Effector memory CD8-positive, alpha-beta T cell (primary cell): ENCODE data around the gene EIF3F.
A peak's percentile ranks its signal among the peaks of the same experiment; 100 is the strongest.
"Not testable (repeated sequence)": the region's sequence is repeated elsewhere in the genome, so short reads cannot be mapped to it uniquely, and the experiment has no call there.

Experiments used
- ATAC-seq: fragments of 150-1000 bp; cut with Tn5 transposase; replicated peaks from 2 replicates; pipeline ENCODE4 v1.10.0; 2021; ENCODE audit warnings: mild to moderate bottlenecking, moderate library complexity
- DNase-seq, 3 experiments: peaks; one replicate each; pipeline ENCODE4 v3.0.0; 2021
- H3K27ac Mint-ChIP-seq, 2 donors: one replicate each; pipeline ENCODE4 v1.8.0; 2022; ENCODE audit warnings: mild to moderate bottlenecking in 2 of 2, mixed read lengths in 2 of 2, moderate library complexity in 2 of 2
- H3K27me3 Mint-ChIP-seq, 2 donors: one replicate each; pipeline ENCODE4 v1.8.0; 2022; ENCODE audit warnings: mixed read lengths in 2 of 2
- H3K36me3 Mint-ChIP-seq: one replicate; pipeline ENCODE4 v1.8.0; 2022; ENCODE audit warnings: mild to moderate bottlenecking, moderate library complexity, mixed read lengths; ENCODE audit not compliant: insufficient read depth
- H3K4me1 Mint-ChIP-seq, 2 donors: one replicate each; pipeline ENCODE4 v1.8.0; 2022; ENCODE audit warnings: low read depth in 2 of 2, mixed read lengths in 2 of 2
- H3K4me3 Mint-ChIP-seq, 2 donors: one replicate each; pipeline ENCODE4 v1.8.0; 2022; ENCODE audit warnings: mild to moderate bottlenecking in 2 of 2, mixed read lengths in 2 of 2, moderate library complexity in 2 of 2
- H3K9me3 Mint-ChIP-seq, 2 donors: one replicate each; pipeline ENCODE4 v1.8.0; 2022; ENCODE audit warnings: mixed read lengths in 2 of 2

EIF3F gene

DNA sequence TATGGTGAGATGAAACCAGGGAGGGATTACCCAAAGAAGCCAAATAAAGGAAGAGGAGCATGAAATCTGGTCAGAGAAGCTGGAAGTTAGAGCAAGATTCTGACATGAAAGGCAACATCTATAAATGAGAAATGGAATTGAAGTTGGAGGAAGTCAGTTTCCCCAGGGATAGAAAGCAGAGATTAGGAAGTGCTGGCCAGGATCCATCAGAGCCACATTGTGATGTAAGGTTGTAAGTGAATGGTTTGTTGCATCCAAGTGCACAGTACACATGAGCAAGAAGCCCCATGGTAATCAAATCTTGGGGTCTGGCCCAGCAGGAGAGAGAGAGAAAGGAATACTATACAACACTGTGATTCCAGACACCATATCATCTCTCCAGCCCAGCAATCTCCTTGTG is 15.3 kb upstream of the EIF3F start:
- no peaks in the 10 kb centered on the region for H3K4me1 Mint-ChIP-seq
- ATAC-seq (no peak), DNase-seq (no peak)
- H3K27me3 Mint-ChIP-seq: peaks cover 20 to 28% of the 10 kb centered on the region in 2 donors
- H3K9me3 Mint-ChIP-seq: no peaks in the 10 kb centered on the region
- H3K27ac Mint-ChIP-seq: no peak overlapping the region
- no peak overlapping the region for H3K4me3 Mint-ChIP-seq
- no peaks in the 10 kb centered on the region for H3K36me3 Mint-ChIP-seq

DNA sequence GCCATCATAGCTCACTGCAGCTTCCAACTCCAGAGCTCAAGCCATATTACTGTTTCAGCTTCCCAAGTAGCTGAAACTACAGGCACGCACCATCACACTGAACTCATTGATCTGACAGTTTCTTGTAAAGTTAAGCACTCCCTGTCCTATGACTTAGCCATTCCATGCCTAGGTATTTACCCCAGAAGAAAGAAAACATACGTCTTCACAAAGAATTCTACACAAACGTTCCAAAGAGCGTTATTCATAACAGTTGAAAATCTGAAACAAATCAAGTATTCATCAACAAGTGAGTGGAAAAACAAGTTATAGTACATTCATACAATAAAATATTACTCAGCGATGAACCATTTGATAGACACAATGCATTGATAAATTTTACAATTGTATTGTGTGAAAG is 14.1 kb upstream of the EIF3F start:
- ATAC-seq: no peak
- no peaks in the 10 kb centered on the region for H3K9me3 Mint-ChIP-seq
- peaks cover 12 to 17% of the 10 kb centered on the region in 2 donors for H3K27me3 Mint-ChIP-seq
- no peak overlapping the region for H3K27ac Mint-ChIP-seq
- DNase-seq: no peak
- H3K4me1 Mint-ChIP-seq: no peaks in the 10 kb centered on the region
- H3K36me3 Mint-ChIP-seq: no peaks in the 10 kb centered on the region
- H3K4me3 Mint-ChIP-seq: no peak overlapping the region

DNA sequence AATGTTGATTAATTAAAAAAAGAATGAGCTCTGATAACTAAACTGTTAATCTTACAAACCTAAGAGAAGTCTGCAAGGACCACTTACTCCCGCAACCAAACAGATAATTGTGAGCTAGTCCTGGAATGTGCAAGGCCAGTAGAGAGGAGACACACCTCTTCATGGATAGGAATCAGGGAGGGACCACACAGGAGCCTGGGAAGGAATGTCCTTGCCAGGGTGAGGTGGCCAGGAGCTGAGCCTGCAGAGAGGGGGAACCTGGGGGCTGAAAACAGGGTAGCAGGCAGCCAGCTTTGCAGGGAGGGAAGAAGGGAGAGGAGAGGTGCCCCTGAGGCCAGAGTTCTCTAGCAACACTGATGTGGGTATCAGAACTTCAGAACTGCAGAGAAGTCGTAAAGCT is 12.5 kb upstream of the EIF3F start:
- DNase-seq (no peak), ATAC-seq (no peak)
- Mint-ChIP-seq H3K4me1 (no peaks in the 10 kb centered on the region), H3K27ac (no peak overlapping the region), H3K9me3 (no peaks in the 10 kb centered on the region), H3K27me3 (peaks cover 4 to 12% of the 10 kb centered on the region in 2 donors), H3K36me3 (no peaks in the 10 kb centered on the region), H3K4me3 (no peak overlapping the region)

DNA sequence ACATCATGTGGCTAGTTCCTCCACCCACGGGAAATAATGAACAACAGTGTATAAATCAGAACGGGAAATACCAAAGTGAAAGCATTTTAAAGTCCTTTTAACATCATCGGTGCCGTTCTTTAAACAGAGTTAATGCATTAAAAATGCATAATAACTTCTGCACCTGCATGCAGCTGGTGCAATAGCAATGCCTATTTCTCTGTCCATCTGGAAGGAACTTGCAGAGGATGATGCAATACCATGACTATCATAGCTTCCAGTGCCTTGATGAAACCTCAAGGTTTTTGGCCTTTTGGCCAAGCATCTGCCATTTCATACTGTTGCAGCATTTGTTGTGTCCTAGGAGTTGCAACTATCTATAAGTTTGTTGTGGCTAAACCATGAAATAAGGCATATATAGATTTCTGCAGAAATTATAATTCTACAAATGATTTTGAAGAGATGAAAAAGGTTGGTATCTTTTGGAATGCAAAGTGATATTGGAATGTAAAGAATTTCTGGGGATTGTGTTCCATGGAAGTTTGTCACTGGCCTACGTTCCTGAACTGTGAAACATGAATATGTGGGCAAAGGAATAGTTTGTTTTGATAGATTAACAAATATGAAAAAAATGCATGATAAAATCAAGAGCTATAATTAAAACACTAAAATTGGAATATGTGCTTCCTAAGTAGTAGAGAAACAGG is 9.8 kb upstream of the EIF3F start:
- Mint-ChIP-seq H3K36me3 (no peaks in the 10 kb centered on the region), H3K4me1 (no peaks in the 10 kb centered on the region), H3K9me3 (no peaks in the 10 kb centered on the region), H3K27me3 (peaks cover 0 to 7% of the 10 kb centered on the region in 2 donors), H3K4me3 (no peak overlapping the region), H3K27ac (no peak overlapping the region)
- ATAC-seq (no peak), DNase-seq (no peak)

DNA sequence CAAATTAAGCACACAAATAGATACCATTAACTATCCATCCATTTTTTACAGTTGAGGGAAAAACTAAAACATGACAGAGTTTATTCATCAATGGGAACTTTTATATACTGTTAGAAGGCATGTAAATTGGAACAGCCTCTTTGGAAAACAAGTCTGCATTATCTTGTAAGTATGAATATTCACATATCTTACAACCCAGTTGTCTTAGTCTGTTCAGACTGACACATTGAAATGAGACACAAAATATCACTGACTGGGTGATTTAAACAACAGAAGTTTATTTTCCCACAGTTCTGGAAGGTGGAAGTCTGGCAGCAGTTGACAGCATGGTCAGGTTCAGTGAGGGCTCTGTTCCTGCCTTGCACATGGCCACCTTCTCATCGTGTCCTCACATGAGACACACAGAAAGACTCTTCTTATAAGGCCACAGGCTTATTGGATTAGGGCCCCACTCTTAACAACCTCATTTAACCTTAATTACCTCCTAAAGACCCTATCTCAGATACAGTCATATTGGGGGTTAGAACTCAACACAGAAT is 5.4 kb upstream of the EIF3F start:
- H3K36me3 Mint-ChIP-seq: peaks cover under 1% of the 10 kb centered on the region
- H3K27me3 Mint-ChIP-seq: no peaks in the 10 kb centered on the region
- ATAC-seq (no peak), DNase-seq (no peak)
- peaks cover 8 to 11% of the 10 kb centered on the region in 2 donors for H3K4me1 Mint-ChIP-seq
- no peak overlapping the region for H3K27ac Mint-ChIP-seq
- no peak overlapping the region for H3K4me3 Mint-ChIP-seq
- H3K9me3 Mint-ChIP-seq: no peaks in the 10 kb centered on the region

DNA sequence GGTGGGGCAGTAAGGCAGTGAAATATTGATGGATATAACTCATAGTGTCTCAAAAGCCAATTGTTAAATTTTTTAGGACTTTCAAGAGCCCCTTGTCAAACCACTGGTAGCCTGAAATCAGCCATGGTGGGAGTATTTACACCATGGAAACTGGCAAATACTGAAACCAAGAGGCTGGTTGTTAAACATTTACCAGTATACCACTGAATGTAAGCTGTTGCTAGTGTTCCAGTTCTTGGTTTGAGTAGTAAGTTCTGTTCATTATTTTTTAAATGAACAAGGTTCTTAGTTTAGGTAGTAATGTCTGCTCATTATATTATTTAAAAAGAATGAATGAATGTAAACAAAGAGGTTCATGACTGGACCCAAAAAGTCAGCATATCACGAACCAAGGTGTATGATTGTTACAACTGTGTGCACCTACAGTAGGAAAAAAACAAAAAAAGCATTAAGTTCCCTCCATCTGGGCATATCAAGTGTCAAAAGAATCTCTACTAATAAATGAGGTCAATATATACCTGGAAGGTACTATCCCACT is 4.5 kb upstream of the EIF3F start:
- H3K9me3 Mint-ChIP-seq: no peaks in the 10 kb centered on the region
- H3K27ac Mint-ChIP-seq: peak overlapping the region in 1 of 2 donors; percentile 85
- H3K27me3 Mint-ChIP-seq: no peaks in the 10 kb centered on the region
- H3K36me3 Mint-ChIP-seq: peaks cover 9% of the 10 kb centered on the region
- H3K4me3 Mint-ChIP-seq: no peak overlapping the region
- H3K4me1 Mint-ChIP-seq: peaks cover 12 to 17% of the 10 kb centered on the region in 2 donors
- ATAC-seq (no peak), DNase-seq (no peak)

DNA sequence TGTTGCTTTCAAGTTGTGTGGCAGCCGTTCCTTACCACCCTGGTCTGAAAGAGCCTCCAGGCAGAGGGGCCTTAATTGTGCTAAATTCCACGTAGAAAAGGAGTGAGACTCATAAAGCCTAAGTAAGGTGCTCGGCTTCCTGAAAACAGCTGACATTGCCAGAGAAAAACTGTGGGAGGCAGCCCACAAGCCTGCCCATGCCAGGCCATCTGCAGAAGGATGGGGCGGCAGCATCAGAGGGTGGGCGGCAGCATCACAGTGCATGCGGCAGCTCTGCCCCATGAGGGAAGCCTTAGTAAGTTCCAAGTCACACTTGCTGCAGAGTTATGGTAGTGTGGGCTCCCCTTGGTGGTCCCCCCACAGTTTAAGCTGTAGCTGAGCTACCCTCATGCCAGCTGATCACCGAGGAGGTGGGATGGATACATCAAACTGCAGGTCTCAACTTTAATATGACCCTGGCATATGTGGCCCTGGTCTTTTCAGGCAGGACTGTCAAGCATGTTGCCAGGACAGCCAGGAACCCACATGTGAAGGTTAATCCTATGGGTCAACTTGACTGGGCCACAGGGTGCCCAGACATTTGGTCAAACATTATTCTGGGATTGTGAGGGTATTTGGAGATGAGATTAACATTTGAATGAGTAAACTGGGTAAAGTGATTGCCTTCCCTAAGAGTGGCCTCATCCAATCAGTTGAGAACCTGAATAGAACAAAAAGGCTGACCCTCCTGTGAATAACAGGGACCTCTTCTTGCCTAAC is 3.1 kb upstream of the EIF3F start:
- H3K4me3 Mint-ChIP-seq: no peak overlapping the region
- H3K9me3 Mint-ChIP-seq: no peaks in the 10 kb centered on the region
- H3K27ac Mint-ChIP-seq: no peak overlapping the region
- ATAC-seq (no peak), DNase-seq (no peak)
- no peaks in the 10 kb centered on the region for H3K27me3 Mint-ChIP-seq
- peaks cover 16% of the 10 kb centered on the region for H3K36me3 Mint-ChIP-seq
- peaks cover 20 to 24% of the 10 kb centered on the region in 2 donors for H3K4me1 Mint-ChIP-seq

DNA sequence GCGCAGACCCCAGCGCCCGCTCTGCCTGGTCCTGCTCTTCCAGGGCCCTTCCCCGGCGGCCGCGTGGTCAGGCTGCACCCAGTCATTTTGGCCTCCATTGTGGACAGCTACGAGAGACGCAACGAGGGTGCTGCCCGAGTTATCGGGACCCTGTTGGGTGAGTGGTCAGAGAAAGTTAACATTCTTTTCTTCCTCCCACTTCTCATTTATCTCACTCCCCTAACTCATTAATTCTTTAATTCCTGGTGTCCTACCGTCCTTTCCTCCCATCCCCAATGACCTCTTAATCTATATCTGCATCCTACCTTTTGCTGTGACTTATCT is 385 bp downstream of the EIF3F start:
- H3K9me3 Mint-ChIP-seq, H3K27me3 Mint-ChIP-seq, DNase-seq: not testable (repeated sequence)
- Mint-ChIP-seq H3K4me3 (peak overlapping the region; percentile 91), H3K4me1 (peaks cover 41 to 45% of the 10 kb centered on the region in 2 donors), H3K36me3 (peaks cover 22% of the 10 kb centered on the region), H3K27ac (peak overlapping the region; percentile 97 to 99)
- peak; percentile 14 for ATAC-seq

DNA sequence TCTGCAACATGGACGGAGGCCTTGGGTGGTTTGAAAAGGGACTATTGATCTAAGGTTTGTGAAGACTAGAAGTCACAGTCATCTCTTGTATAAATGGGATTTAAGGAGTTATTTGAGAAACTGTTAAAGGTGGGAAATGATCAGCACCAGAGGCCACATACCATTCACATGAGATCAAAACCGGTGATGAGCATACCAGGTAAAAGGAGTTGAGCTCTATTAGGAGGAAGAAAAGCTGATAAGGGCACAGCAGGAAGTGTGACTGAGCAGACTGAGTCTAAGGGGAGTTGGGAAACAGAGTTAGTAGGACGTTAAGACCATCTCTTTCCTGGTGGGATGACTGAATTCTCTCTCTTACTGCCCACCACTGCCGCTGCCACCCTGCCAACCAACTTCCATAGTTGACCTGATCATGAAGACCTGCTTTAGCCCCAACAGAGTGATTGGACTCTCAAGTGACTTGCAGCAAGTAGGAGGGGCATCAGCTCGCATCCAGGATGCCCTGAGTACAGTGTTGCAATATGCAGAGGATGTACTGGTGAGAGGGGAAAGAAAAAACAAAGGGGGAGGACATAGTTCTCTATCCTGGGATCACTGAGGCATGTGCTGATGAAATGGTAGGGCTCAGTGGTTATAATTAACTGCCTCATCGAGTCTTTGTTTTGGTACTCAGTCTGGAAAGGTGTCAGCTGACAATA is 7.6 kb downstream of the EIF3F start:
- H3K4me1 Mint-ChIP-seq: peaks cover 20 to 22% of the 10 kb centered on the region in 2 donors
- H3K9me3 Mint-ChIP-seq: no peaks in the 10 kb centered on the region
- H3K27ac Mint-ChIP-seq: peak overlapping the region in 1 of 2 donors; percentile 49
- H3K27me3 Mint-ChIP-seq: no peaks in the 10 kb centered on the region
- peaks cover 62% of the 10 kb centered on the region for H3K36me3 Mint-ChIP-seq
- no peak for DNase-seq
- H3K4me3 Mint-ChIP-seq: no peak overlapping the region
- ATAC-seq: no peak

DNA sequence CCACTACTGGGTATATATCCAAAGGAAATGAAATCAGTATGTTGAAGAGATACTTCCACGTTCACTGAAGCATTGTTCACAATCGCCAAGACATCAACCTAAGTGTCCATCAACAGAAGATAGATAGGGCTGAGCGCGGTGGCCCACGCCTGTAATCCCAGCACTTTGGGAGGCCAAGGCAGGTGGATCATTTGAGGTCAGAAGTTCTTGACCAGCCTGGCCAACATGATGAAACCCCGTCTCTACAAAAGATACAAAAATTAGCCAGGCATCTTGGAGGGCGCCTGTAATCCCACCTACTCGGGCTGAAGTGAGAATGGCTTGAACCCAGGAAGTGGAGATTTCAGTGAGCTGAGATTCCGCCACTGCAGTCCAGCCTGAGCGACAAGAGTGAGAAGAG is 12.7 kb downstream of the EIF3F start:
- Mint-ChIP-seq H3K36me3 (peaks cover 50% of the 10 kb centered on the region), H3K4me3 (no peak overlapping the region), H3K9me3 (no peaks in the 10 kb centered on the region), H3K27me3 (no peaks in the 10 kb centered on the region), H3K4me1 (no peaks in the 10 kb centered on the region), H3K27ac (no peak overlapping the region)
- ATAC-seq: no peak
- DNase-seq: no peak

DNA sequence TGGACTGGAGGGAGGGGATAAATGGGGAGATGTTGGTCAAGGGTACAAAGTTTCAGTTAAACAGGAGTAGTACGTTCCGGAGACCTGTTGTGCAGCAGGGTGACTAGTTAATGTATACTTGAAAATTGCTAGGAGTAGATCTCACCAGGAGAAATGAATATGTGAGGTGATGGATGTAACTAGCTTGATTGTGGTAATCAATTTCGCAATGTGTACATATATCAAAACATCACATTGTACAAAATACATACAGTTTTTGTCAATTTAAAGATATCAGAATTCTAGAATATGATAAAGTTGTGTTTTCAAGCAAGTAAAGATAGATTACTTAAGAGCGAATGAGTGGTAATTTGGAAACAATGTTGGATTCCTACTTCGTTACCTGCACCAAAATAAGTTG is 13.3 kb downstream of the EIF3F start:
- no peaks in the 10 kb centered on the region for H3K4me1 Mint-ChIP-seq
- no peak overlapping the region for H3K4me3 Mint-ChIP-seq
- no peaks in the 10 kb centered on the region for H3K9me3 Mint-ChIP-seq
- H3K36me3 Mint-ChIP-seq: peaks cover 44% of the 10 kb centered on the region
- no peak overlapping the region for H3K27ac Mint-ChIP-seq
- ATAC-seq (no peak), DNase-seq (no peak)
- H3K27me3 Mint-ChIP-seq: no peaks in the 10 kb centered on the region

DNA sequence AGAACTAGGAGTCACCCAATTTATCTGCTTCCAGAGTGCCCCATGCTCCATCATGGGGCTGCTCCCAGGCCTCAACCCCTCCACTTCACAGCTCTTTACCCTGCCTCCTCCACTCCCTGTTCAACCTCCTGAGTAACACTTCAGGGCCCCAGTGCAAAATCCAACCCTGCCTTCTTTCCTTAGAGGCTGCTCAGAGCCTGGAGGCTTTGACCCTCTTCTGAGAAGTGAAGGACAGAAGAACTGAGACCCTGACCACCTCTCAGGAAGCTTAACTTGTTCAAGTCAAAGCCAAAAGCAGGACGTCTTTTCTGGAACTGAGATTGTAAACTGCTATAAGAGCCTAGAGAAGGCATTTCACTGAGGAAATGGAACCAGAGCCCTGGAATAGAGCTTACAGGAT is 15.5 kb downstream of the EIF3F start:
- DNase-seq: no peak
- no peaks in the 10 kb centered on the region for H3K27me3 Mint-ChIP-seq
- no peak overlapping the region for H3K4me3 Mint-ChIP-seq
- H3K36me3 Mint-ChIP-seq: peaks cover 22% of the 10 kb centered on the region
- H3K9me3 Mint-ChIP-seq: no peaks in the 10 kb centered on the region
- no peaks in the 10 kb centered on the region for H3K4me1 Mint-ChIP-seq
- peak overlapping the region in 1 of 2 donors; percentile 14 for H3K27ac Mint-ChIP-seq
- ATAC-seq: no peak

DNA sequence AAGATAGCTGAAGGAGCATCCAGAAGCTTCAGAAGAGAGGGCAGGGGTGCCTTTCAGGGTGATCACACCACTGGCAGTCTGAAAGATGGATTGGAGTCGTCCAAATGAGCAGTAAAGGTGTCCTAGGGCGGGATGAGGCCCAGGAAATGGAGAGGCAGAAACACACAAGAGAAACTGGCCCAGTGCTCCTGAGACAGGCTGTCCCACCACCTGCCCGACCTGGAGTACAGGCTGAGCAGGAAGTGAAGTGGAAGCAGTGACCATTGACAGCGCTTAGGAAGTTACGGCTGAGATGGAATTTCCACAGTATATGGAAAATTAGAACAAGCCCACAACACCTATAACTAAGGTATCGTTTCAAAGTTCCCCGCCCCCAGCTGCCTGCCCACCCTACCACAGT is 16.1 kb downstream of the EIF3F start:
- Mint-ChIP-seq H3K4me3 (no peak overlapping the region), H3K27ac (peak overlapping the region in 1 of 2 donors; percentile 14), H3K27me3 (peaks cover 0 to 2% of the 10 kb centered on the region in 2 donors), H3K36me3 (peaks cover 20% of the 10 kb centered on the region), H3K9me3 (no peaks in the 10 kb centered on the region), H3K4me1 (no peaks in the 10 kb centered on the region)
- ATAC-seq (no peak), DNase-seq (no peak)
